H9 (cell line): ENCODE results near the gene IGSF9B. TPM values are rescaled to one million over a fixed set of nuclear protein-coding genes. Genes with fewer than 3 reads are reported as not detected.
A peak's percentile ranks its signal among the peaks of the same experiment; 100 is the strongest.

Source experiments
- DNase-seq: peaks from one replicate; pipeline ENCODE4 v3.0.0-alpha.2; 2017
- H2AFZ ChIP-seq: one replicate; pipeline ENCODE4 v1.6.1; 2013; ENCODE audit warnings: mild to moderate bottlenecking, low read length, control low read depth, moderate library complexity
- H2AK5ac ChIP-seq: 2 replicates; pipeline ENCODE4 v1.6.1; 2013; ENCODE audit warnings: low read length, control low read depth, mixed read lengths; ENCODE audit not compliant: insufficient read length
- H2BK120ac ChIP-seq: one replicate; pipeline ENCODE4 v1.6.1; 2013; ENCODE audit warnings: low read depth, mild to moderate bottlenecking, low read length, control low read depth, inconsistent platforms; ENCODE audit not compliant: poor library complexity, severe bottlenecking
- H2BK12ac ChIP-seq: 2 replicates; pipeline ENCODE4 v1.6.1; 2013; ENCODE audit warnings: low read length, control low read depth, mixed read lengths, low read depth; ENCODE audit not compliant: insufficient read length
- H2BK15ac ChIP-seq: 2 replicates; pipeline ENCODE4 v1.6.1; 2013; ENCODE audit warnings: low read depth, low read length, control low read depth
- H2BK20ac ChIP-seq: one replicate; pipeline ENCODE4 v1.6.1; 2013; ENCODE audit warnings: low read depth, mild to moderate bottlenecking, low read length, control low read depth, inconsistent platforms; ENCODE audit not compliant: poor library complexity, severe bottlenecking
- H2BK5ac ChIP-seq: 2 replicates; pipeline ENCODE4 v1.6.1; 2013; ENCODE audit warnings: low read length, control low read depth, mixed read lengths; ENCODE audit not compliant: insufficient read length
- H3K14ac ChIP-seq: 2 replicates; pipeline ENCODE4 v1.6.1; 2013; ENCODE audit warnings: low read length, control low read depth; ENCODE audit not compliant: insufficient read depth
- H3K18ac ChIP-seq: 2 replicates; pipeline ENCODE4 v1.6.1; 2013; ENCODE audit warnings: low read depth, mild to moderate bottlenecking, mixed read lengths, low read length, control low read depth; ENCODE audit not compliant: insufficient read length
- H3K23ac ChIP-seq: 2 replicates; pipeline ENCODE4 v1.6.1; 2013; ENCODE audit warnings: low read length, control low read depth, mixed read lengths, low read depth; ENCODE audit not compliant: insufficient read length
- H3K23me2 ChIP-seq: 2 replicates; pipeline ENCODE4 v1.6.1; 2013; ENCODE audit warnings: low read depth, mild to moderate bottlenecking, mixed read lengths, low read length, control low read depth; ENCODE audit not compliant: insufficient read length, poor library complexity, severe bottlenecking
- H3K27ac ChIP-seq: 2 replicates; pipeline ENCODE4 v1.5.1; 2013; ENCODE audit warnings: low read length, control low read depth, mixed read lengths, low read depth; ENCODE audit not compliant: insufficient read length
- H3K27me3 ChIP-seq: 2 replicates; pipeline ENCODE4 v1.6.1; 2013; ENCODE audit warnings: low read length, control low read depth, inconsistent platforms; ENCODE audit not compliant: insufficient read depth
- H3K4ac ChIP-seq: 2 replicates; pipeline ENCODE4 v1.6.1; 2013; ENCODE audit warnings: low read depth, mild to moderate bottlenecking, control low read depth, inconsistent platforms, low read length, moderate library complexity
- H3K4me1 ChIP-seq: 2 replicates; pipeline ENCODE4 v1.6.1; 2013; ENCODE audit warnings: low read length, control low read depth, inconsistent platforms; ENCODE audit not compliant: insufficient read depth
- H3K4me2 ChIP-seq: 2 replicates; pipeline ENCODE4 v1.6.1; 2013; ENCODE audit warnings: low read length, control low read depth, mixed read lengths; ENCODE audit not compliant: insufficient read length, insufficient read depth
- H3K56ac ChIP-seq: 2 replicates; pipeline ENCODE4 v1.6.1; 2013; ENCODE audit warnings: low read depth, mild to moderate bottlenecking, mixed read lengths, low read length, control low read depth; ENCODE audit not compliant: insufficient read length
- H3K79me1 ChIP-seq: 2 replicates; pipeline ENCODE4 v1.6.1; 2013; ENCODE audit warnings: low read depth, mild to moderate bottlenecking, moderate library complexity, low read length, control low read depth, inconsistent platforms; ENCODE audit not compliant: insufficient read depth, poor library complexity, severe bottlenecking
- H3K79me2 ChIP-seq: 2 replicates; pipeline ENCODE4 v1.6.1; 2013; ENCODE audit warnings: low read length, control low read depth, inconsistent platforms; ENCODE audit not compliant: insufficient read depth
- H3K9ac ChIP-seq: 2 replicates; pipeline ENCODE4 v1.6.1; 2013; ENCODE audit warnings: low read length, control low read depth, mixed read lengths; ENCODE audit not compliant: insufficient read length; ENCODE audit errors: extremely low read depth
- H3K9me3 ChIP-seq: one replicate; pipeline ENCODE4 v1.6.1; 2013; ENCODE audit warnings: low read depth, low read length, inconsistent platforms; ENCODE audit not compliant: control insufficient read depth
- H3T11ph ChIP-seq: one replicate; pipeline ENCODE4 v1.6.1; 2013; ENCODE audit warnings: mild to moderate bottlenecking, low read length, control low read depth, inconsistent platforms
- H4K20me1 ChIP-seq: one replicate; pipeline ENCODE4 v1.6.1; 2013; ENCODE audit not compliant: control insufficient read depth, insufficient read length, insufficient read depth
- H4K5ac ChIP-seq: 2 replicates; pipeline ENCODE4 v1.6.1; 2013; ENCODE audit warnings: low read depth, mild to moderate bottlenecking, mixed read lengths, low read length, control low read depth; ENCODE audit not compliant: insufficient read length
- H4K8ac ChIP-seq: replicated peaks from 2 replicates; pipeline ENCODE4 v1.6.1; 2013; ENCODE audit warnings: low read length, control low read depth, mixed read lengths, low read depth; ENCODE audit not compliant: insufficient read length
- H4K91ac ChIP-seq: 2 replicates; pipeline ENCODE4 v1.6.1; 2013; ENCODE audit warnings: low read depth, mild to moderate bottlenecking, moderate library complexity, mixed read lengths, low read length, control low read depth; ENCODE audit not compliant: insufficient read length
- H3K27ac Mint-ChIP-seq, 3 experiments: 2 replicates in 2 of 3; 3 replicates in 1 of 3; pipeline ENCODE4 v1.8.0; 2020 to 2021; ENCODE audit warnings: mixed read lengths in 3 of 3, mild to moderate bottlenecking in 1 of 3, moderate library complexity in 1 of 3
- H3K27me3 Mint-ChIP-seq: 2 replicates; pipeline ENCODE4 v1.8.0; 2021; ENCODE audit warnings: low read depth, mild to moderate bottlenecking, moderate library complexity, mixed read lengths
- H3K36me3 Mint-ChIP-seq, 3 experiments: 2 replicates in 2 of 3; 3 replicates in 1 of 3; pipeline ENCODE4 v1.8.0; 2020 to 2021; ENCODE audit warnings: low read depth in 3 of 3, mixed read lengths in 3 of 3; ENCODE audit not compliant: insufficient read depth in 1 of 3
- H3K4me1 Mint-ChIP-seq, 2 experiments: 2 replicates each; pipeline ENCODE4 v1.8.0; 2020; ENCODE audit warnings: mixed read lengths in 2 of 2
- H3K4me3 Mint-ChIP-seq, 2 experiments: 2 replicates in 1 of 2; 3 replicates in 1 of 2; pipeline ENCODE4 v1.8.0; 2020 to 2021; ENCODE audit warnings: mild to moderate bottlenecking in 2 of 2, mixed read lengths in 2 of 2, moderate library complexity in 1 of 2
- H3K9me3 Mint-ChIP-seq, 2 experiments: 2 replicates in 1 of 2; 3 replicates in 1 of 2; pipeline ENCODE4 v1.8.0; 2020; ENCODE audit warnings: mild to moderate bottlenecking in 2 of 2, mixed read lengths in 2 of 2, moderate library complexity in 1 of 2
- WGBS: extraction: QIAGEN DNeasy Blood & Tissue Kit; methylation state at CpG from one replicate; pipeline ENCODE4 v1.1.7; 2013; ENCODE audit warnings: missing lambda C conversion rate, low lambda C conversion rate, mixed read lengths; ENCODE audit not compliant: insufficient read length; ENCODE audit errors: extremely low coverage; 5-methylcytosine and 5-hydroxymethylcytosine counted together
- total RNA-seq: library from RNA; stranded (reverse); gene quantifications from 2 replicates; pipeline ENCODE4 v1.2.1, GENCODE V29; 2021
- TF ChIP-seq, protein P1 (sequence below): fragments of 200-600 bp; sonication (generic); conservative IDR thresholded peaks from 3 replicates; pipeline ENCODE4 v1.8.0; 2021; ENCODE audit warnings: antibody characterized with exemption, mild to moderate bottlenecking

The IGSF9B gene
- total RNA-seq, 1 experiment from 2014 or later, result 25.7 TPM

DNA sequence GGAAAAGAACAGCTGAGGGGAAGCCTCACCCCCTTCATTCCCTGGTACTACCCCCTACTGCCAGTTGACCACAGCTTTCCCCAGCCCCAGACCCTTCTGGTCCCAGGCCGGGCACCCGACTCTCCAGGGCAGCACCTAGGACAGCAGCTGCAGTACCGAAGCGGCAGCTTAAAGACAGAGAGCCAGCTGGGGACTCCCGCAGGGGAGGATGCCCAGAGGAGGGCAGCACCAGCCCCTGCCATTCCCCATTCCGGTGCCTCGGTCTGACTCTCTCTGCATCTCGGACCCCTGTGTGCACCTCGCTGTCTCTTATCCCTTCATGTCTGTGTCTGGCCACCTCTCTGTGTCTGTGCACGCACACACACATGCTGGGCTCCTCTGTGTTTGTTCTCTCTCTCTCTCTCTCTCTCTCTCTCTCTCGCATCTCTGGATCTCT lies 9.4 kb downstream of the IGSF9B start:
- H3K27ac ChIP-seq, result no peak overlapping the region
- no peak overlapping the region for H3K23ac ChIP-seq
- H2BK120ac ChIP-seq, result no peak overlapping the region
- WGBS, result no CpG with 5 or more reads among the region's 11 CpGs
- H3K18ac ChIP-seq, result no peak overlapping the region
- H3K14ac ChIP-seq, result no peak overlapping the region
- peak overlapping the region; percentile 3 for H3K4me2 ChIP-seq
- H4K20me1 ChIP-seq, result peaks cover 5% of the 10 kb centered on the region
- H3K4me1 Mint-ChIP-seq, result peaks cover 51 to 67% of the 10 kb centered on the region in 2 experiments
- no peaks in the 10 kb centered on the region; the same call in 1 of the 2 replicates for H3K79me2 ChIP-seq
- H3K9me3 ChIP-seq, result no peaks in the 10 kb centered on the region
- no peak overlapping the region for H2BK5ac ChIP-seq
- no peaks in the 10 kb centered on the region for H3K9me3 Mint-ChIP-seq
- H3K36me3 Mint-ChIP-seq, result peaks cover 9 to 11% (median 10%) of the 10 kb centered on the region in 3 experiments
- H3K23me2 ChIP-seq, result no peaks in the 10 kb centered on the region
- no peak overlapping the region for H3K4ac ChIP-seq
- no peak overlapping the region for H3T11ph ChIP-seq
- H3K56ac ChIP-seq, result no peak overlapping the region
- no peak overlapping the region for H2AK5ac ChIP-seq
- H3K4me1 ChIP-seq, result peaks cover 12% of the 10 kb centered on the region; the same call in 1 of the 2 replicates
- H4K91ac ChIP-seq, result no peak overlapping the region
- no peak overlapping the region for H2BK20ac ChIP-seq
- no peak overlapping the region for H3K27ac Mint-ChIP-seq
- H4K5ac ChIP-seq, result no peak overlapping the region
- H3K79me1 ChIP-seq, result no peaks in the 10 kb centered on the region
- H2AFZ ChIP-seq, result no peak overlapping the region
- H3K27me3 ChIP-seq, result no peaks in the 10 kb centered on the region
- no peak overlapping the region for H3K9ac ChIP-seq
- DNase-seq, result peak; percentile 88
- TF ChIP-seq, protein P1, sequence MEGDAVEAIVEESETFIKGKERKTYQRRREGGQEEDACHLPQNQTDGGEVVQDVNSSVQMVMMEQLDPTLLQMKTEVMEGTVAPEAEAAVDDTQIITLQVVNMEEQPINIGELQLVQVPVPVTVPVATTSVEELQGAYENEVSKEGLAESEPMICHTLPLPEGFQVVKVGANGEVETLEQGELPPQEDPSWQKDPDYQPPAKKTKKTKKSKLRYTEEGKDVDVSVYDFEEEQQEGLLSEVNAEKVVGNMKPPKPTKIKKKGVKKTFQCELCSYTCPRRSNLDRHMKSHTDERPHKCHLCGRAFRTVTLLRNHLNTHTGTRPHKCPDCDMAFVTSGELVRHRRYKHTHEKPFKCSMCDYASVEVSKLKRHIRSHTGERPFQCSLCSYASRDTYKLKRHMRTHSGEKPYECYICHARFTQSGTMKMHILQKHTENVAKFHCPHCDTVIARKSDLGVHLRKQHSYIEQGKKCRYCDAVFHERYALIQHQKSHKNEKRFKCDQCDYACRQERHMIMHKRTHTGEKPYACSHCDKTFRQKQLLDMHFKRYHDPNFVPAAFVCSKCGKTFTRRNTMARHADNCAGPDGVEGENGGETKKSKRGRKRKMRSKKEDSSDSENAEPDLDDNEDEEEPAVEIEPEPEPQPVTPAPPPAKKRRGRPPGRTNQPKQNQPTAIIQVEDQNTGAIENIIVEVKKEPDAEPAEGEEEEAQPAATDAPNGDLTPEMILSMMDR, result peak; percentile 47; the same call in 2 of the 3 replicates
- H3K4me3 Mint-ChIP-seq, result peak overlapping the region in 1 of 2 experiments; percentile 39; a peak in 2 of 5 replicates
- H2BK15ac ChIP-seq, result no peak overlapping the region
- no peaks in the 10 kb centered on the region for H3K27me3 Mint-ChIP-seq
- H4K8ac ChIP-seq, result no peak overlapping the region
- H2BK12ac ChIP-seq, result no peak overlapping the region
